MM.1S (cell line): ENCODE data around the gene PSMA5.

Source experiments
- DNase-seq: peaks from one replicate; pipeline ENCODE4 v3.0.0-alpha.2; 2015
- H2AFZ ChIP-seq: fragments of 300-600 bp; sonication (generic); 2 replicates; pipeline ENCODE4 v1.6.0; 2016; ENCODE audit warnings: antibody characterized with exemption, low read length
- H3F3A ChIP-seq: fragments of 300-600 bp; sonication (generic); 2 replicates; pipeline ENCODE4 v1.6.1; 2016; ENCODE audit warnings: mild to moderate bottlenecking, antibody characterized with exemption, low read length, moderate library complexity, mixed read lengths; ENCODE audit not compliant: insufficient read depth
- H3K27ac ChIP-seq: fragments of 300-600 bp; sonication (generic); 2 replicates; pipeline ENCODE4 v1.5.1; 2016; ENCODE audit warnings: mild to moderate bottlenecking, low read length
- H3K27me3 ChIP-seq: fragments of 300-600 bp; sonication (generic); replicated peaks from 2 replicates; pipeline ENCODE4 v1.6.0; 2016; ENCODE audit warnings: low read length; ENCODE audit not compliant: insufficient read depth
- H3K36me3 ChIP-seq: fragments of 300-600 bp; sonication (generic); replicated peaks from 2 replicates; pipeline ENCODE4 v1.6.1; 2016; ENCODE audit warnings: mild to moderate bottlenecking, low read length, mixed read lengths; ENCODE audit not compliant: insufficient read depth
- H3K4me1 ChIP-seq: fragments of 300-600 bp; sonication (generic); 2 replicates; pipeline ENCODE4 v1.6.1; 2016; ENCODE audit warnings: low read length, mixed read lengths
- H3K4me2 ChIP-seq: fragments of 300-600 bp; sonication (generic); 2 replicates; pipeline ENCODE4 v1.6.0; 2016; ENCODE audit warnings: low read depth, low read length
- H3K4me3 ChIP-seq: fragments of 300-600 bp; sonication (generic); 2 replicates; pipeline ENCODE4 v1.5.1; 2016; ENCODE audit warnings: low read length, mixed read lengths
- H3K79me2 ChIP-seq: fragments of 300-600 bp; sonication (generic); 2 replicates; pipeline ENCODE4 v1.6.1; 2016; ENCODE audit warnings: mixed run types, low read length, mixed read lengths
- H3K9ac ChIP-seq: fragments of 300-600 bp; sonication (generic); 2 replicates; pipeline ENCODE4 v1.6.1; 2016; ENCODE audit warnings: low read length, mixed read lengths
- H3K9me2 ChIP-seq: fragments of 300-600 bp; sonication (generic); replicated peaks from 2 replicates; pipeline ENCODE4 v1.6.1; 2016; ENCODE audit warnings: mild to moderate bottlenecking, low read length, mixed read lengths; ENCODE audit not compliant: insufficient read depth
- H3K9me3 ChIP-seq: fragments of 300-600 bp; sonication (generic); replicated peaks from 2 replicates; pipeline ENCODE4 v1.6.1; 2016; ENCODE audit warnings: mild to moderate bottlenecking, low read length, mixed read lengths; ENCODE audit not compliant: insufficient read depth
- H4K20me1 ChIP-seq: fragments of 300-600 bp; sonication (generic); 2 replicates; pipeline ENCODE4 v1.6.1; 2016; ENCODE audit warnings: mild to moderate bottlenecking, low read length, moderate library complexity, mixed read lengths; ENCODE audit not compliant: insufficient read depth
- EZH2 ChIP-seq: fragments of 300-600 bp; sonication (generic); optimal IDR thresholded peaks from 2 replicates; pipeline ENCODE3; 2017; ENCODE audit warnings: low read depth, mild to moderate bottlenecking, antibody characterized with exemption, low read length, mixed read lengths
- EZH2phosphoT487 ChIP-seq: fragments of 300-600 bp; sonication (generic); IDR thresholded peaks from 2 replicates; pipeline ENCODE4 v1.6.1; 2018; ENCODE audit warnings: antibody characterized with exemption, low read length
- TF ChIP-seq, protein P1 (sequence below): fragments of 300-600 bp; sonication (generic); IDR thresholded peaks from 2 replicates; pipeline ENCODE4 v1.5.1; 2016; ENCODE audit warnings: antibody characterized with exemption, low read length, mixed read lengths

The PSMA5 gene

DNA sequence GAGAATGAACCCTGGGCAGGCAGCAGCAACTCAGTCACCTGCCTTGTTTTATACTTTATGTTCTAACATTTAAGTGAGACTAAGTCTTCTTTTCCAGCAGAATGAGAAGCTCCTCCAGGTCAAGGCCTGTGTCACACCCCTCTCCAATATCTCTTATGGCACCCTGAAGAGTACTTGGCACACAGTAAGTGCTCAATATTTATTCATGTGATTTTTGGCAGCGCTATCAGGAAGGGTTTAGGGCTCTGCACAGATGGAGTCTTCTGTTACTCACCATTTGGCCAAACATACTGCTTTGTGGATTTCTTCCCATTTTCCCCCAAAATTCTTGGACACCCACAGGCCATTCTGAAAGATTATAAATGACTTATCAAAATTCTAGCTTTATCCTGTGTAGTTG lies 75.6 kb downstream of the PSMA5 start:
- no peaks in the 10 kb centered on the region for H3K4me1 ChIP-seq
- TF ChIP-seq EZH2phosphoT487 (no peak), EZH2 (no peak)
- TF ChIP-seq, protein P1, sequence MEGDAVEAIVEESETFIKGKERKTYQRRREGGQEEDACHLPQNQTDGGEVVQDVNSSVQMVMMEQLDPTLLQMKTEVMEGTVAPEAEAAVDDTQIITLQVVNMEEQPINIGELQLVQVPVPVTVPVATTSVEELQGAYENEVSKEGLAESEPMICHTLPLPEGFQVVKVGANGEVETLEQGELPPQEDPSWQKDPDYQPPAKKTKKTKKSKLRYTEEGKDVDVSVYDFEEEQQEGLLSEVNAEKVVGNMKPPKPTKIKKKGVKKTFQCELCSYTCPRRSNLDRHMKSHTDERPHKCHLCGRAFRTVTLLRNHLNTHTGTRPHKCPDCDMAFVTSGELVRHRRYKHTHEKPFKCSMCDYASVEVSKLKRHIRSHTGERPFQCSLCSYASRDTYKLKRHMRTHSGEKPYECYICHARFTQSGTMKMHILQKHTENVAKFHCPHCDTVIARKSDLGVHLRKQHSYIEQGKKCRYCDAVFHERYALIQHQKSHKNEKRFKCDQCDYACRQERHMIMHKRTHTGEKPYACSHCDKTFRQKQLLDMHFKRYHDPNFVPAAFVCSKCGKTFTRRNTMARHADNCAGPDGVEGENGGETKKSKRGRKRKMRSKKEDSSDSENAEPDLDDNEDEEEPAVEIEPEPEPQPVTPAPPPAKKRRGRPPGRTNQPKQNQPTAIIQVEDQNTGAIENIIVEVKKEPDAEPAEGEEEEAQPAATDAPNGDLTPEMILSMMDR = no peak

GRCh38 chr1:109350182-109350581 lies 76.1 kb downstream of the PSMA5 start:
- no peak overlapping the region for H3K27ac ChIP-seq
- H2AFZ ChIP-seq = no peak overlapping the region
- H3K9me2 ChIP-seq = no peaks in the 10 kb centered on the region
- H3K9ac ChIP-seq = no peak overlapping the region
- no peaks in the 10 kb centered on the region for H3K36me3 ChIP-seq
- H3K4me1 ChIP-seq = no peaks in the 10 kb centered on the region
- no peak overlapping the region for H3K4me2 ChIP-seq
- H3K27me3 ChIP-seq = no peaks in the 10 kb centered on the region
- no peaks in the 10 kb centered on the region for H3K9me3 ChIP-seq
- no peaks in the 10 kb centered on the region for H4K20me1 ChIP-seq
- H3K79me2 ChIP-seq = no peaks in the 10 kb centered on the region
- no peak for DNase-seq
- TF ChIP-seq, protein P1 = no peak
- TF ChIP-seq EZH2phosphoT487 = no peak
- TF ChIP-seq EZH2 = no peak
- no peaks in the 10 kb centered on the region for H3F3A ChIP-seq
- no peak overlapping the region for H3K4me3 ChIP-seq

More for the DNA sequence above, 75.6 kb downstream of the PSMA5 start:
- Histone ChIP-seq H3K36me3 (no peaks in the 10 kb centered on the region), H3F3A (no peaks in the 10 kb centered on the region), H4K20me1 (no peaks in the 10 kb centered on the region), H3K9me3 (no peaks in the 10 kb centered on the region), H3K4me3 (no peak overlapping the region), H3K79me2 (no peaks in the 10 kb centered on the region), H3K9ac (no peak overlapping the region), H2AFZ (no peak overlapping the region), H3K4me2 (no peak overlapping the region), H3K27me3 (no peaks in the 10 kb centered on the region), H3K27ac (no peak overlapping the region), H3K9me2 (no peaks in the 10 kb centered on the region)
- DNase-seq = no peak
